Stomach (tissue), 9 donors: ENCODE results near the gene DIABLO. TPM values are rescaled to one million over a fixed set of nuclear protein-coding genes. Genes with fewer than 3 reads are reported as not detected.

Experiments used
- DNase-seq, 2 donors: peaks; one replicate each; pipeline versions ENCODE4 v3.0.0 to v3.0.0-alpha.2; 2013 to 2019
- H3K27ac ChIP-seq, 5 donors: fragments of 200-600 bp in 4 of 5; sonication (generic) in 4 of 5; one replicate each; pipeline ENCODE4 v1.5.1; 2013 to 2019; ENCODE audit warnings: mild to moderate bottlenecking in 1 of 5, moderate library complexity in 1 of 5
- H3K27me3 ChIP-seq, 3 donors: fragments of 200-600 bp; sonication (generic); one replicate each; pipeline ENCODE4 v1.5.1; 2017 to 2019; ENCODE audit warnings: mixed run types in 1 of 3
- H3K36me3 ChIP-seq, 4 donors: fragments of 200-600 bp; sonication (generic); 1 replicate in 3 of 4; 2 replicates in 1 of 4; pipeline ENCODE4 v1.5.1; 2016 to 2019
- H3K4me1 ChIP-seq, 4 donors: fragments of 200-600 bp; sonication (generic); one replicate each; pipeline ENCODE4 v1.5.1; 2016 to 2019
- H3K4me3 ChIP-seq, 4 donors: fragments of 200-600 bp; sonication (generic) in 3 of 4; one replicate each; pipeline ENCODE4 v1.5.1; 2016 to 2019; ENCODE audit warnings: mild to moderate bottlenecking in 1 of 4
- H3K9me3 ChIP-seq, 4 donors: fragments of 200-600 bp; sonication (generic); one replicate each; pipeline ENCODE4 v1.5.1; 2016 to 2019
- EP300 ChIP-seq: sonication (generic); formaldehyde crosslinking; IDR thresholded peaks from one replicate; pipeline ENCODE4 v1.6.1; 2017; ENCODE audit warnings: antibody characterized with exemption
- POLR2A ChIP-seq, 4 donors: fragments of 450-650 bp; IDR thresholded peaks; one replicate each; pipeline ENCODE4 v1.6.1; 2016; ENCODE audit warnings: antibody characterized with exemption in 4 of 4, control low read depth in 2 of 4, mild to moderate bottlenecking in 1 of 4, moderate library complexity in 1 of 4
- POLR2AphosphoS5 ChIP-seq, 3 donors: sonication (generic); formaldehyde crosslinking; IDR thresholded peaks; one replicate each; pipeline ENCODE4 v1.6.1; 2016; ENCODE audit warnings: antibody characterized with exemption in 3 of 3
- WGBS, 5 donors: extraction: QIAGEN DNeasy Blood & Tissue Kit in 3 of 5; methylation state at CpG; one replicate each; pipeline versions ENCODE4 v1.1.5 to v1.1.7; 2013 to 2018; 5-methylcytosine and 5-hydroxymethylcytosine counted together
- intact Hi-C: fragments of 100-400 bp; cut with DNase I; formaldehyde crosslinking; loops from one replicate; pipeline ENCODE4 v1.15.1; 2023; ENCODE audit warnings: low total_unique reads
- polyA plus RNA-seq, 3 donors: library from polyadenylated mRNA; stranded (reverse); fragments of 200-250 nt; gene quantifications; one replicate each; pipeline ENCODE4 v1.2.3, GENCODE V29; 2013
- small RNA-seq, 4 donors: library from RNA; depleted of rRNA; stranded (forward); fragments of <200 nt; gene quantifications; one replicate each; pipeline ENCODE3, GENCODE V24; 2016
- total RNA-seq, 5 donors: library from RNA; depleted of rRNA; stranded (reverse); fragments of >200 nt; gene quantifications; one replicate each; pipeline versions ENCODE4 v1.1.0 to v1.2.3, GENCODE V29; 2014 to 2016
- TF ChIP-seq, protein P1 (sequence below), 7 experiments: fragments of 450-650 bp in 4 of 7; fragments of 200-600 bp in 3 of 7; sonication (generic) in 3 of 7; IDR thresholded peaks; one replicate each; pipeline ENCODE4 v1.5.1; 2016 to 2019; ENCODE audit warnings: antibody characterized with exemption in 7 of 7, control low read depth in 2 of 7, mild to moderate bottlenecking in 1 of 7
- donor health status: healthy with polysubstance abuse.
- donor health status: Bipolar disorder and iron deficiency.
- donor health status: healthy.

The DIABLO gene
- total and polyA plus RNA-seq, 8 donors = 11.9 to 62.2 (median 44.3) TPM

DNA sequence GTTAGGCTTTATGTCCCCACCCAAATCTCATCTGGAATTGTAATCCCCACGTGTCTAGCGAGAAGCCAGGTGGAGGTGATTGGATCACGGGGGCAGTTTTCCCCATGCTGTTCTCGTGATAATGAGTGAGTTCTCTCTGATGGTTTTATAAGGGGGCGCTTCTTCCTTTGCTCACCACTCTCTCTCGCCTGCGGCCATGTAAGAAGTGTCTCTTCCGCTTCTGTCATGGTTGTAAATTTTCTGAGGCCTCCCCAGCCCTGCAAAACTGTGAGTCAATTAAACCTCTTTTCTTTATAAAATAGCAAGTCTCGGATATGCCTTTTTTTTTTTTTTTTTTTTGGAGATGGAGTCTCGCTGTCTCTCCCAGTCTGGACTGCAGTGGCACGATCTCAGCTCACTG is 65.1 kb downstream of the DIABLO start:
- Histone ChIP-seq H3K4me1 (no peaks in the 10 kb centered on the region), H3K27me3 (no peaks in the 10 kb centered on the region), H3K27ac (no peak overlapping the region), H3K4me3 (no peak overlapping the region), H3K36me3 (peaks cover 0 to 5% (median 0%) of the 10 kb centered on the region in 4 donors), H3K9me3 (no peaks in the 10 kb centered on the region)
- TF ChIP-seq, protein P1, sequence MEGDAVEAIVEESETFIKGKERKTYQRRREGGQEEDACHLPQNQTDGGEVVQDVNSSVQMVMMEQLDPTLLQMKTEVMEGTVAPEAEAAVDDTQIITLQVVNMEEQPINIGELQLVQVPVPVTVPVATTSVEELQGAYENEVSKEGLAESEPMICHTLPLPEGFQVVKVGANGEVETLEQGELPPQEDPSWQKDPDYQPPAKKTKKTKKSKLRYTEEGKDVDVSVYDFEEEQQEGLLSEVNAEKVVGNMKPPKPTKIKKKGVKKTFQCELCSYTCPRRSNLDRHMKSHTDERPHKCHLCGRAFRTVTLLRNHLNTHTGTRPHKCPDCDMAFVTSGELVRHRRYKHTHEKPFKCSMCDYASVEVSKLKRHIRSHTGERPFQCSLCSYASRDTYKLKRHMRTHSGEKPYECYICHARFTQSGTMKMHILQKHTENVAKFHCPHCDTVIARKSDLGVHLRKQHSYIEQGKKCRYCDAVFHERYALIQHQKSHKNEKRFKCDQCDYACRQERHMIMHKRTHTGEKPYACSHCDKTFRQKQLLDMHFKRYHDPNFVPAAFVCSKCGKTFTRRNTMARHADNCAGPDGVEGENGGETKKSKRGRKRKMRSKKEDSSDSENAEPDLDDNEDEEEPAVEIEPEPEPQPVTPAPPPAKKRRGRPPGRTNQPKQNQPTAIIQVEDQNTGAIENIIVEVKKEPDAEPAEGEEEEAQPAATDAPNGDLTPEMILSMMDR (IDR thresholded peaks at IDR 0.05) = no peak
- no peak for TF ChIP-seq EP300
- TF ChIP-seq POLR2A (IDR thresholded peaks at IDR 0.05) = no peak
- no peak for TF ChIP-seq POLR2AphosphoS5 (IDR thresholded peaks at IDR 0.05)
- no peak for DNase-seq
- 79 to 86% (median 84%) methylated on average over 11 of the region's 11 CpGs for WGBS, 5 donors
- intact Hi-C loops = no loop called here

DNA sequence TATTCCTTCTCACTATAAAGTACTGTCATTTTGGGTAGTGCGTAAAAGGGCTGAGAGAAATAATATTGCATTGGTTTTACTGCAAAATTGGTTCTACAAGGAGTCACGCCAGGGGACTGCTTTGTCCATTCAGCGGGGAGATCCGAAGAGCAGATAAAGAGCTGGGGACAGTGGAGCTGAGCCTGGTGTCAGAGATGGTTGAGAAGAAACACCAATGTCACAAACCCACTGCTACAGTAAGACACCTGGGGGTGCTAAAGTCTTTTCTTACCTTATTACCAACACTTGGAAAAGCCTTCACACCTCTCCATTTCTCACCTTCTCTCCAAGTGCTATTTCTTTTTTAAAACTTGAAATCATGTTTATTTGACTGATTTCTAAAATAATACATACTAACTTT is 66.0 kb downstream of the DIABLO start:
- Histone ChIP-seq H3K4me1 (no peaks in the 10 kb centered on the region), H3K9me3 (no peaks in the 10 kb centered on the region), H3K4me3 (no peak overlapping the region), H3K27me3 (no peaks in the 10 kb centered on the region), H3K27ac (no peak overlapping the region), H3K36me3 (peaks cover 0 to 5% (median 0%) of the 10 kb centered on the region in 4 donors)
- TF ChIP-seq EP300 (no peak), POLR2A (IDR thresholded peaks at IDR 0.05) (no peak), POLR2AphosphoS5 (IDR thresholded peaks at IDR 0.05) (no peak)
- TF ChIP-seq, protein P1 (IDR thresholded peaks at IDR 0.05) = no peak
- WGBS, 5 donors = 61 to 79% (median 67%) methylated on average over 4 of the region's 4 CpGs
- DNase-seq = no peak
- intact Hi-C loops = no loop called here

DNA sequence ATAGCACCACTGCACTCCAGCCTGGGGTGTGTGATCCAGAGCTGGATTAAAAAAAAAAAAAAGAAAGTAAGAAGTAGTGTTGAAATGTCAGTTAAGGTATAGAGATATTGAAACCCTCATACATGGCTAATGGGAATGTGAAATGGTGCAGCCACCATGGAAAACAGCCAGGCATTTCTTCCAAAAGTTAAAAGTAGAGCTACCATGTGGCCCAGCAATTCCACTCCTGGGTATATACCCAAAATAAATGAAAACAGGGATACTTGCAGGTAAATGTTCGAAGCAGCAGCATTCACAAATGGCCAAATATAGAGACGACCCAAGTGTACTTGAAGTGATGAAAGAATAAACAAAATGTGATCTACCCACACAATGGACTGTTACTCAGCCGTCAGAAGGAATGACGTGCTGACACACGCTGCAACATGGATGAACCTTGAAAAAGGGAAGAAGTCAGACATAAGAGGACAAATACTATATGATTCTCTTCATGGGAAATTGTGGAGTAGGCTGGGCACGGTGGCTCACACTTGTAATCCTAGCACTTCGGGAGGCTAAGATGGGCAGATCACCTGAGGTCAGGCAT is 67.1 kb downstream of the DIABLO start:
- Histone ChIP-seq H3K27me3 (no peaks in the 10 kb centered on the region), H3K9me3 (no peaks in the 10 kb centered on the region), H3K4me1 (no peaks in the 10 kb centered on the region), H3K36me3 (peaks cover 0 to 5% (median 0%) of the 10 kb centered on the region in 4 donors), H3K4me3 (no peak overlapping the region), H3K27ac (no peak overlapping the region)
- intact Hi-C loops = no loop called here
- TF ChIP-seq EP300 = no peak
- TF ChIP-seq, protein P1 (IDR thresholded peaks at IDR 0.05) = no peak
- no peak for TF ChIP-seq POLR2AphosphoS5 (IDR thresholded peaks at IDR 0.05)
- no peak for TF ChIP-seq POLR2A (IDR thresholded peaks at IDR 0.05)
- no peak for DNase-seq
- 83 to 91% (median 86%) methylated on average over 7 of the region's 7 CpGs for WGBS, 5 donors

Small RNAs within 50 kb of the gene (small RNA-seq; reads per million reads assigned to genes)
- gene DIABLO = 0 to 1.2 (median 0.20) reads per million in 4 donors

Other genes starting within 250 kb of the DIABLO start
- 10 to 100 TPM in 1 of 5 donors, 1 to 10 TPM in 4; 2.0 to 11.6 (median 2.9) TPM for gene BCL7A, start 204.2 kb downstream of the DIABLO start, total RNA-seq
- 1 to 10 TPM; 1.5 to 3.4 (median 2.6) TPM for gene BCL7A, start 204.2 kb downstream of the DIABLO start, polyA plus RNA-seq
- gene MLXIP, start 147.3 kb downstream of the DIABLO start, total RNA-seq = 100 to 1,000 TPM in 1 of 5 donors, 10 to 100 TPM in 4; 34.5 to 140 (median 37.1) TPM
- 10 to 100 TPM; 12.3 to 28.0 (median 16.6) TPM for gene MLXIP, start 147.3 kb downstream of the DIABLO start, polyA plus RNA-seq
- not detected for gene IL31, start 51.8 kb downstream of the DIABLO start, total RNA-seq
- gene IL31, start 51.8 kb downstream of the DIABLO start, polyA plus RNA-seq = not detected
- 1 to 10 TPM in 2 of 5 donors, not detected in 3; 1.3 to 2.2 TPM for gene LRRC43, start 42.9 kb downstream of the DIABLO start, total RNA-seq
- not detected for gene LRRC43, start 42.9 kb downstream of the DIABLO start, polyA plus RNA-seq
- under 1 TPM in 1 of 5 donors, not detected in 4; 0.58 TPM for gene B3GNT4, start 22.3 kb downstream of the DIABLO start, total RNA-seq
- gene B3GNT4, start 22.3 kb downstream of the DIABLO start, polyA plus RNA-seq = under 1 TPM; 0.61 to 0.81 (median 0.63) TPM
- 10 to 100 TPM; 10.3 to 45.8 (median 16.9) TPM for gene VPS33A, start 40.4 kb upstream of the DIABLO start, total RNA-seq
- 10 to 100 TPM in 1 of 3 donors, 1 to 10 TPM in 2; 6.1 to 12.1 (median 7.4) TPM for gene VPS33A, start 40.4 kb upstream of the DIABLO start, polyA plus RNA-seq
- 100 to 1,000 TPM in 1 of 5 donors, 10 to 100 TPM in 4; 66.6 to 133 (median 87.5) TPM for gene CLIP1, start 196.6 kb upstream of the DIABLO start, total RNA-seq
- gene CLIP1, start 196.6 kb upstream of the DIABLO start, polyA plus RNA-seq = 10 to 100 TPM; 16.0 to 16.7 (median 16.2) TPM